Lower leg skin (tissue), 3 donors: ENCODE results near the gene UPB1.

Experiments
- POLR2A ChIP-seq, 2 donors: fragments of 450-650 bp; IDR thresholded peaks; one replicate each; pipeline ENCODE4 v1.6.1; 2016 to 2017; ENCODE audit warnings: antibody characterized with exemption in 2 of 2, mild to moderate bottlenecking in 1 of 2, moderate library complexity in 1 of 2
- TF ChIP-seq, protein P1 (sequence below), 3 donors: fragments of 450-650 bp; IDR thresholded peaks; one replicate each; pipeline ENCODE4 v1.5.1; 2016; ENCODE audit warnings: antibody characterized with exemption in 3 of 3, mild to moderate bottlenecking in 3 of 3, moderate library complexity in 2 of 3

DNA sequence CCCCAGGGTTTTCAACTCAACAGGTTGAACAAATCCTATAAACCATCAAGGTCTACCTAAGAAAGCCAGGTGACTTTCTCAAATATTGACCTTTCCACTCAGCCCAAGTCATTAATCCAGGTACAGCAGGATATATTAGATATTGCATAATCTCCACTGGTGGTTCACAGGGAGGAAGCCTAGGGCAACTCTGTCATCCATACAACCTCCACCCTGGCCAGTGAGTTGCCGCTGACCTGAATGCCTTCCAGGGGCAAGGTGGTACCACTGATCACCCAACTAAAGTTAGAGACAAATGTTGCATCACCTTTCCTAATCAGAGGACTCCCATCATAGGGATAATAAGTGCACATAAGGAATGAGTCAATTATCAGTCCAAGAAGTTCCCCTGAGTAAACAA is 36.9 kb downstream of the UPB1 start:
- TF ChIP-seq POLR2A (IDR thresholded peaks at IDR 0.05) = no peak
- TF ChIP-seq, protein P1, sequence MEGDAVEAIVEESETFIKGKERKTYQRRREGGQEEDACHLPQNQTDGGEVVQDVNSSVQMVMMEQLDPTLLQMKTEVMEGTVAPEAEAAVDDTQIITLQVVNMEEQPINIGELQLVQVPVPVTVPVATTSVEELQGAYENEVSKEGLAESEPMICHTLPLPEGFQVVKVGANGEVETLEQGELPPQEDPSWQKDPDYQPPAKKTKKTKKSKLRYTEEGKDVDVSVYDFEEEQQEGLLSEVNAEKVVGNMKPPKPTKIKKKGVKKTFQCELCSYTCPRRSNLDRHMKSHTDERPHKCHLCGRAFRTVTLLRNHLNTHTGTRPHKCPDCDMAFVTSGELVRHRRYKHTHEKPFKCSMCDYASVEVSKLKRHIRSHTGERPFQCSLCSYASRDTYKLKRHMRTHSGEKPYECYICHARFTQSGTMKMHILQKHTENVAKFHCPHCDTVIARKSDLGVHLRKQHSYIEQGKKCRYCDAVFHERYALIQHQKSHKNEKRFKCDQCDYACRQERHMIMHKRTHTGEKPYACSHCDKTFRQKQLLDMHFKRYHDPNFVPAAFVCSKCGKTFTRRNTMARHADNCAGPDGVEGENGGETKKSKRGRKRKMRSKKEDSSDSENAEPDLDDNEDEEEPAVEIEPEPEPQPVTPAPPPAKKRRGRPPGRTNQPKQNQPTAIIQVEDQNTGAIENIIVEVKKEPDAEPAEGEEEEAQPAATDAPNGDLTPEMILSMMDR (IDR thresholded peaks at IDR 0.05) = no peak
